Stomach smooth muscle (tissue), 2 donors: ENCODE data around the gene DNAH14.

Source experiments
- H3K27ac ChIP-seq: one replicate; pipeline ENCODE4 v1.7.0; 2013; ENCODE audit warnings: mild to moderate bottlenecking, low read length, inconsistent platforms
- H3K27me3 ChIP-seq, 2 donors: one replicate each; pipeline ENCODE4 v1.7.0; 2013; ENCODE audit warnings: low read length in 2 of 2; ENCODE audit not compliant: insufficient read depth in 2 of 2, control insufficient read depth in 1 of 2
- H3K36me3 ChIP-seq, 2 donors: one replicate each; pipeline ENCODE4 v1.7.0; 2013; ENCODE audit warnings: low read length in 2 of 2; ENCODE audit not compliant: control insufficient read depth in 2 of 2, insufficient read depth in 2 of 2
- H3K4me1 ChIP-seq: one replicate; pipeline ENCODE4 v1.7.0; 2013; ENCODE audit warnings: low read length; ENCODE audit not compliant: control insufficient read depth, insufficient read depth
- H3K4me3 ChIP-seq, 2 donors: one replicate each; pipeline ENCODE4 v1.7.0; 2013; ENCODE audit warnings: low read length in 2 of 2
- H3K9ac ChIP-seq, 2 donors: one replicate each; pipeline ENCODE4 v1.7.0; 2013; ENCODE audit warnings: low read length in 2 of 2, mild to moderate bottlenecking in 1 of 2
- H3K9me3 ChIP-seq, 2 donors: one replicate each; pipeline ENCODE4 v1.7.0; 2013; ENCODE audit warnings: low read length in 2 of 2; ENCODE audit not compliant: control insufficient read depth in 2 of 2
- donor health status: healthy.
- donor health status: Pancreatic carcinoma.

Gene DNAH14

GRCh38 chr1:225424562-225425200 lies 495.2 kb downstream of the DNAH14 start:
- Histone ChIP-seq H3K27me3 (no peaks in the 10 kb centered on the region), H3K4me3 (peak overlapping the region; percentile 69 to 99), H3K36me3 (peaks cover under 1 to 7% of the 10 kb centered on the region in 2 donors), H3K9ac (peak overlapping the region; percentile 73 to 87), H3K27ac (peak overlapping the region; percentile 96), H3K4me1 (peaks cover 34% of the 10 kb centered on the region), H3K9me3 (no peaks in the 10 kb centered on the region)

- H3K27me3 ChIP-seq = no peaks in the 10 kb centered on the region
- peaks cover 34% of the 10 kb centered on the region for H3K4me1 ChIP-seq
Observed at GRCh38 chr1:225425201-225425786, 495.8 kb downstream of the DNAH14 start.

DNA sequence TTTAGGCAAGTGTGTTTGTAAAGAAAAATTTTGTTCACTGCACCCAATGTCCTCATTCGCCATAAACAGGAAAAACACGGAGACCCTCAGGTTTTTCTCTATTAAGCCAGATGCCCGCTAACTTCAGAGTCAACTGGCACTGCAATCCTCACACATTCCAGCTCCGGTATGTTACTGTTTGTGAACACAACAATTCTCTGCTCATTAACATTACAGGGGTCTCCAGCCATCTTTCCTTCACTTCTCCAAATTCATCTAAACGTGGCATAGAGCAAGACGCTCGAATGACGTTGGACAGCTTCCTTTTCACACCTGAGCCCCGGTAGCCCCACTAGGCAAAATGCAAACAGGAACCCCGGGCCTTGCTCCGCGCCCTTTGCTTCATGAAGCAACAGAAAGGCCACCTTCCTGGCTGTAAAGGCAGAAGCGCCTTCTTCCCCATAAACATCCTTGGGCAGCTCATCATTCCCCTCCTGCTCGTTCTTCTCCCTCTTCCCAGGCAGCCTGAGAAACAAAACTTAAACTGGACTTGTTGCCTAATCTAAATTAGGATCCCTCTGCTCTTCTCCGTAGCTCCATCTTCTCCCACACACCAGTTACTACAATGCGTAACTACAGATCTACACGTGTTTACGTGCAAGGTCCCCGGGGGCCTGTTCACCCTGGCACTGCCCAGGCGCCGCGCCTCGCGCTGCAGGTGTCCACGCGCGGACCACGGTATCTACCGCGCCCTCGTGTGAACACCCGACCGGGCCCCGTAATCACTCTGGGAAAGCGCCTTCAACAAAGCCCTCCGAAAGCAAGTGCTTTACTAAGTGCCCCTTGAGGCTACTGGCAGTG lies 497.1 kb downstream of the DNAH14 start:
- Histone ChIP-seq H3K9ac (peak overlapping the region; percentile 87 to 92), H3K4me3 (peak overlapping the region; percentile 69 to 99), H3K27ac (peak overlapping the region; percentile 96), H3K4me1 (peaks cover 34% of the 10 kb centered on the region), H3K36me3 (peaks cover 0 to 5% of the 10 kb centered on the region in 2 donors), H3K27me3 (no peaks in the 10 kb centered on the region), H3K9me3 (no peaks in the 10 kb centered on the region)

More at GRCh38 chr1:225425201-225425786, 495.8 kb downstream of the DNAH14 start:
- H3K9me3 ChIP-seq = no peaks in the 10 kb centered on the region
- peak overlapping the region; percentile 96 for H3K27ac ChIP-seq
- peaks cover 0 to 5% of the 10 kb centered on the region in 2 donors for H3K36me3 ChIP-seq
- peak overlapping the region; percentile 69 to 99 for H3K4me3 ChIP-seq
- H3K9ac ChIP-seq = peak overlapping the region; percentile 87 to 92

- peak within 1 kb of the TSS; percentile 96 for H3K27ac ChIP-seq
- H3K4me3 ChIP-seq = peak within 1 kb of the TSS; percentile 73 to 99
- peaks cover 0 to 5% of the 10 kb centered on the region in 2 donors for H3K36me3 ChIP-seq
- peak within 1 kb of the TSS; percentile 87 to 98 for H3K9ac ChIP-seq
- H3K9me3 ChIP-seq = no peaks in the 10 kb centered on the region
- H3K4me1 ChIP-seq = peaks cover 34% of the 10 kb centered on the region
- no peaks in the 10 kb centered on the region for H3K27me3 ChIP-seq
Observed at GRCh38 chr1:225427235-225428067, 498.0 kb downstream of the DNAH14 start, which contains the start of gene LBR. LBR (minus strand) TSS chr1:225428038; CDS start chr1:225424075, 3,963 bp downstream.

- H3K27me3 ChIP-seq = no peaks in the 10 kb centered on the region
- H3K4me1 ChIP-seq = peaks cover 29% of the 10 kb centered on the region
- peak overlapping the region; percentile 87 to 98 for H3K9ac ChIP-seq
- no peaks in the 10 kb centered on the region for H3K9me3 ChIP-seq
- peaks cover 0 to 2% of the 10 kb centered on the region in 2 donors for H3K36me3 ChIP-seq
- peak overlapping the region; percentile 73 to 99 for H3K4me3 ChIP-seq
- peak overlapping the region; percentile 96 for H3K27ac ChIP-seq
Observed at GRCh38 chr1:225428068-225428880, 498.8 kb downstream of the DNAH14 start.

DNA sequence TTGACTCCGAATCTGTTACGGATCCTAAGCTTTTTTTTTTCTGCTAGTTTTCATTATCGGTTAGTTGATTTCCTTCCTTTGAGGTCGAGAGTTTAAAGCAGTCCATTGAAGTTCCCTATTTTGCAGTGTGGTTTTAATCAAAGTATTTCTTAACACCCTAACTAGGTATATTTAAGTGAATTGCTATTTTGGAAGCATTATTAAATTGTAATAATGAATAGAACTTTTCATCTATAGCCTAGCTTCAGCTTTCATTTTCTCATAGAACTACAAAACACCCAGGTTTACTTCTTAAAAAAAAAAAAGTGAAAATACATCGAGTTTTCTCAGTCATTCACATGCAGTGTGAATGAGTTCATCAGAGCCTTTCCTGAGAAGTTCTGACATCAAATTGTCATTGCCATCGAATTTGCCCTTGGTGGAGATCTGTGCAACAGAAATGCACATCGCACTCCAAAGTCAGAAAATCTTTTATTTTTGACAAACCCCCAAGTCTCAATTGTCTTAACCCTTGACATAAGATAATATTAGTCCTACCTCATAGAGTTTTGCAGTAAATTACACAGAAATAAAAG lies 499.5 kb downstream of the DNAH14 start:
- Histone ChIP-seq H3K4me3 (peak overlapping the region; percentile 73 to 99), H3K9me3 (no peaks in the 10 kb centered on the region), H3K27ac (peak overlapping the region; percentile 96), H3K4me1 (peaks cover 24% of the 10 kb centered on the region), H3K27me3 (no peaks in the 10 kb centered on the region), H3K36me3 (peaks cover 0 to 2% of the 10 kb centered on the region in 2 donors), H3K9ac (peak overlapping the region; percentile 87 to 98)

GRCh38 chr1:225430301-225430700 lies 500.8 kb downstream of the DNAH14 start:
- no peak overlapping the region for H3K9ac ChIP-seq
- peaks cover 10% of the 10 kb centered on the region for H3K4me1 ChIP-seq
- no peaks in the 10 kb centered on the region for H3K27me3 ChIP-seq
- no peak overlapping the region for H3K4me3 ChIP-seq
- no peaks in the 10 kb centered on the region for H3K9me3 ChIP-seq
- H3K36me3 ChIP-seq = peaks cover 0 to 2% of the 10 kb centered on the region in 2 donors
- H3K27ac ChIP-seq = no peak overlapping the region

- peaks cover 8% of the 10 kb centered on the region for H3K4me1 ChIP-seq
- H3K9me3 ChIP-seq = no peaks in the 10 kb centered on the region
- peaks cover 0 to under 1% of the 10 kb centered on the region in 2 donors for H3K36me3 ChIP-seq
- no peaks in the 10 kb centered on the region for H3K27me3 ChIP-seq
- no peak overlapping the region for H3K4me3 ChIP-seq
- H3K27ac ChIP-seq = no peak overlapping the region
- no peak overlapping the region for H3K9ac ChIP-seq
Observed at GRCh38 chr1:225431081-225431863, 501.8 kb downstream of the DNAH14 start.

- no peaks in the 10 kb centered on the region for H3K36me3 ChIP-seq
- no peaks in the 10 kb centered on the region for H3K27me3 ChIP-seq
- H3K27ac ChIP-seq = no peak overlapping the region
- H3K4me3 ChIP-seq = no peak overlapping the region
- peaks cover 14% of the 10 kb centered on the region for H3K4me1 ChIP-seq
- H3K9ac ChIP-seq = no peak overlapping the region
- H3K9me3 ChIP-seq = no peaks in the 10 kb centered on the region
Observed at GRCh38 chr1:225434046-225434445, 504.6 kb downstream of the DNAH14 start.
